GM23338 (cell line): ENCODE data around the gene ALG9. TPM values are rescaled to one million over a fixed set of nuclear protein-coding genes. Genes with fewer than 3 reads are reported as not detected.

ENCODE experiments used
- ATAC-seq: fragments of 200-7000 bp; cut with Tn5 transposase; 3 replicates; pipeline ENCODE4 v1.9.1; 2020
- DNase-seq: peaks from one replicate; pipeline ENCODE4 v3.0.0-alpha.2; 2015; ENCODE audit warnings: low spot score
- H2AFZ ChIP-seq: fragments of 200-600 bp; sonication (generic); 2 replicates; pipeline ENCODE4 v1.8.0; 2016; ENCODE audit warnings: antibody characterized with exemption, mild to moderate bottlenecking, moderate library complexity
- H3F3A ChIP-seq: fragments of 200-600 bp; sonication (generic); replicated peaks from 2 replicates; pipeline ENCODE4 v1.8.0; 2017; ENCODE audit warnings: antibody characterized with exemption, mixed run types, low read depth
- H3K27ac ChIP-seq: fragments of 200-600 bp; sonication (generic); 2 replicates; pipeline ENCODE4 v1.6.1; 2016; ENCODE audit warnings: low read depth
- H3K27me3 ChIP-seq: fragments of 200-600 bp; sonication (generic); 2 replicates; pipeline ENCODE4 v1.8.0; 2016; ENCODE audit warnings: mild to moderate bottlenecking, mixed run types, moderate library complexity; ENCODE audit not compliant: insufficient read depth
- H3K36me3 ChIP-seq: fragments of 200-600 bp; sonication (generic); 2 replicates; pipeline ENCODE4 v1.8.0; 2016; ENCODE audit warnings: mild to moderate bottlenecking; ENCODE audit not compliant: insufficient read depth
- H3K4me1 ChIP-seq: fragments of 200-600 bp; sonication (generic); 2 replicates; pipeline ENCODE4 v1.8.0; 2016; ENCODE audit warnings: mild to moderate bottlenecking, moderate library complexity; ENCODE audit not compliant: insufficient read depth
- H3K4me2 ChIP-seq: fragments of 200-600 bp; sonication (generic); 2 replicates; pipeline ENCODE4 v1.7.1; 2017; ENCODE audit warnings: mixed run types
- H3K4me3 ChIP-seq: fragments of 200-600 bp; sonication (generic); 2 replicates; pipeline ENCODE4 v1.6.1; 2016; ENCODE audit warnings: mixed run types
- H3K79me2 ChIP-seq: fragments of 200-600 bp; sonication (generic); replicated peaks from 2 replicates; pipeline ENCODE4 v1.8.0; 2017; ENCODE audit warnings: mild to moderate bottlenecking; ENCODE audit not compliant: insufficient read depth
- H3K9me2 ChIP-seq: fragments of 200-600 bp; sonication (generic); 2 replicates; pipeline ENCODE4 v1.8.0; 2017; ENCODE audit not compliant: insufficient read depth
- H4K20me1 ChIP-seq: fragments of 200-600 bp; sonication (generic); replicated peaks from 2 replicates; pipeline ENCODE4 v1.8.0; 2017; ENCODE audit warnings: mild to moderate bottlenecking; ENCODE audit not compliant: insufficient read depth
- H3K27ac Mint-ChIP-seq: 2 replicates; pipeline ENCODE4 v1.8.0; 2020; ENCODE audit warnings: inconsistent platforms, mild to moderate bottlenecking, moderate library complexity, mixed read lengths
- H3K27me3 Mint-ChIP-seq: 3 replicates; pipeline ENCODE4 v1.8.0; 2022; ENCODE audit warnings: low read depth, mild to moderate bottlenecking, moderate library complexity, mixed read lengths, inconsistent platforms; ENCODE audit not compliant: insufficient read depth, poor library complexity
- H3K36me3 Mint-ChIP-seq: 3 replicates; pipeline ENCODE4 v1.8.0; 2021; ENCODE audit warnings: low read depth, mild to moderate bottlenecking, inconsistent platforms, moderate library complexity, mixed read lengths
- H3K4me1 Mint-ChIP-seq: 3 replicates; pipeline ENCODE4 v1.8.0; 2020; ENCODE audit warnings: mild to moderate bottlenecking, inconsistent platforms, mixed read lengths
- H3K4me3 Mint-ChIP-seq: 3 replicates; pipeline ENCODE4 v1.8.0; 2021; ENCODE audit warnings: moderate library complexity, mild to moderate bottlenecking, inconsistent platforms, mixed read lengths
- H3K9me3 Mint-ChIP-seq: 3 replicates; pipeline ENCODE4 v1.8.0; 2020; ENCODE audit warnings: moderate library complexity, mild to moderate bottlenecking, inconsistent platforms, mixed read lengths
- CREB1 ChIP-seq: fragments of 250-450 bp; sonication (Bioruptor Pico); IDR thresholded peaks from 2 replicates; pipeline ENCODE4 v1.5.0; 2020; ENCODE audit warnings: low read depth, mild to moderate bottlenecking, moderate library complexity
- CTCF ChIP-seq, 2 experiments: fragments of 200-600 bp in 1 of 2; sonication (generic) in 1 of 2; conservative IDR thresholded peaks; 2 replicates each; pipeline versions ENCODE4 v1.5.1 to v1.6.1; 2016 to 2017; ENCODE audit warnings: antibody characterized with exemption in 2 of 2, low read depth in 2 of 2, mild to moderate bottlenecking in 2 of 2, moderate library complexity in 1 of 2
- ETS1 ChIP-seq: IDR thresholded peaks from 2 replicates; pipeline ENCODE4 v1.6.1; 2016; ENCODE audit warnings: antibody characterized with exemption
- EZH2 ChIP-seq: fragments of 200-600 bp; sonication (generic); IDR thresholded peaks from one replicate; pipeline ENCODE4 v1.8.0; 2017; ENCODE audit warnings: antibody characterized with exemption, mild to moderate bottlenecking, low read depth; ENCODE audit not compliant: unreplicated experiment
- EZH2phosphoT487 ChIP-seq: fragments of 200-600 bp; sonication (generic); IDR thresholded peaks from one replicate; pipeline ENCODE4 v1.8.1; 2018; ENCODE audit warnings: antibody characterized with exemption; ENCODE audit not compliant: unreplicated experiment
- JUNB ChIP-seq: IDR thresholded peaks from one replicate; pipeline ENCODE4 v1.6.1; 2016; ENCODE audit warnings: antibody characterized with exemption; ENCODE audit not compliant: unreplicated experiment
- NANOG ChIP-seq: IDR thresholded peaks from 2 replicates; pipeline ENCODE4 v1.6.1; 2016; ENCODE audit warnings: antibody characterized with exemption, borderline replicate concordance
- POLR2AphosphoS5 ChIP-seq: IDR thresholded peaks from 2 replicates; pipeline ENCODE4 v1.6.1; 2016; ENCODE audit warnings: antibody characterized with exemption, low read depth
- REST ChIP-seq: IDR thresholded peaks from one replicate; pipeline ENCODE4 v1.6.1; 2018; ENCODE audit warnings: antibody characterized with exemption; ENCODE audit not compliant: unreplicated experiment
- STAT1 ChIP-seq: IDR thresholded peaks from one replicate; pipeline ENCODE4 v1.6.1; 2016; ENCODE audit warnings: antibody characterized with exemption; ENCODE audit not compliant: unreplicated experiment
- ZNF114 ChIP-seq: fragments of 250-450 bp; sonication (Bioruptor Pico); IDR thresholded peaks from 2 replicates; pipeline ENCODE4 v1.5.0; 2020; ENCODE audit warnings: mild to moderate bottlenecking, moderate library complexity
- ZNF331 ChIP-seq: fragments of 250-450 bp; sonication (Bioruptor Pico); IDR thresholded peaks from 2 replicates; pipeline ENCODE4 v1.5.0; 2020; ENCODE audit warnings: low read depth, mild to moderate bottlenecking, moderate library complexity
- ZNF462 ChIP-seq: fragments of 250-450 bp; sonication (Bioruptor Pico); IDR thresholded peaks from 2 replicates; pipeline ENCODE4 v1.5.0; 2020; ENCODE audit warnings: mild to moderate bottlenecking, moderate library complexity
- polyA plus RNA-seq: library from polyadenylated mRNA; unstranded; fragments of >200 nt; fragmentation: Nextera tagmentation; extraction: Ambion mirVana; gene quantifications from 2 replicates; pipeline ENCODE4 v1.2.1, GENCODE V29; 2016
- total RNA-seq: library from RNA; depleted of rRNA; stranded (reverse); fragments of >200 nt; shearing (Covaris generic); gene quantifications from 2 replicates; pipeline ENCODE4 v1.2.3, GENCODE V29; 2014

Gene ALG9
- total and polyA plus RNA-seq, 2 experiments from 2014 or later: 25.4 to 31.1 TPM

GRCh38 chr11:111846636-111847035 lies 24.7 kb downstream of the ALG9 start:
- H4K20me1 ChIP-seq: no peaks in the 10 kb centered on the region
- no peak overlapping the region for H3K4me3 ChIP-seq
- H3K79me2 ChIP-seq: no peaks in the 10 kb centered on the region
- DNase-seq: no peak
- no peak; the same call in 2 of the 3 replicates for ATAC-seq
- no peak overlapping the region for H3K4me3 Mint-ChIP-seq
- no peaks in the 10 kb centered on the region for H3K9me3 Mint-ChIP-seq
- peaks cover 12% of the 10 kb centered on the region for H3K4me1 Mint-ChIP-seq
- no peak overlapping the region for H2AFZ ChIP-seq
- no peaks in the 10 kb centered on the region for H3F3A ChIP-seq
- H3K9me2 ChIP-seq: no peaks in the 10 kb centered on the region
- peak overlapping the region; percentile 14; the same call in 1 of the 2 replicates for H3K27ac Mint-ChIP-seq
- H3K4me2 ChIP-seq: no peak overlapping the region
- no peaks in the 10 kb centered on the region for H3K27me3 Mint-ChIP-seq
- no peak overlapping the region for H3K27ac ChIP-seq
- no peaks in the 10 kb centered on the region for H3K27me3 ChIP-seq
- TF ChIP-seq ETS1: no peak
- TF ChIP-seq POLR2AphosphoS5: no peak
- no peak for TF ChIP-seq REST
- TF ChIP-seq ZNF114 (CRISPR knock-in tag): no peak
- TF ChIP-seq EZH2: no peak
- no peak for TF ChIP-seq ZNF462
- TF ChIP-seq JUNB: no peak
- TF ChIP-seq ZNF331 (CRISPR knock-in tag): no peak
- no peak for TF ChIP-seq EZH2phosphoT487
- TF ChIP-seq STAT1: no peak
- TF ChIP-seq NANOG: no peak
- no peak for TF ChIP-seq CREB1 (CRISPR knock-in tag)
- TF ChIP-seq CTCF (conservative IDR thresholded peaks at IDR 0.05; ENCODE audit: low read depth in 2 of 2): no peak
- no peaks in the 10 kb centered on the region for H3K4me1 ChIP-seq
- no peaks in the 10 kb centered on the region for H3K36me3 ChIP-seq
- H3K36me3 Mint-ChIP-seq: peaks cover 4% of the 10 kb centered on the region; the same call in 1 of the 3 replicates
